HepG2 (cell line): ENCODE results near the gene ASPHD1. TPM values are rescaled to one million over a fixed set of nuclear protein-coding genes. Genes with fewer than 3 reads are reported as not detected.
A peak's percentile ranks its signal among the peaks of the same experiment; 100 is the strongest.

Experiments
- CBX2 ChIP-seq, 2 experiments: fragments of 200-600 bp in 1 of 2; sonication (generic); formaldehyde crosslinking in 1 of 2; IDR thresholded peaks; 2 replicates each; pipeline versions ENCODE4 v1.7.0 to v1.8.1; 2018 to 2022; ENCODE audit warnings: low read depth in 2 of 2, low read length in 1 of 2, mild to moderate bottlenecking in 1 of 2, missing genetic modification reagents in 1 of 2
- DMAP1 ChIP-seq: IDR thresholded peaks from 2 replicates; pipeline ENCODE4 v1.6.1; 2016
- JUND ChIP-seq: sonication (generic); formaldehyde crosslinking; IDR thresholded peaks from 2 replicates; pipeline ENCODE4 v1.8.0; 2022; ENCODE audit warnings: mild to moderate bottlenecking, missing genetic modification reagents
- KAT2B ChIP-seq: fragments of 150-350 bp; IDR thresholded peaks from 2 replicates; pipeline ENCODE4 v1.6.1; 2014; ENCODE audit warnings: low read depth, low read length, borderline replicate concordance
- LCORL ChIP-seq, 2 experiments: fragments of 450-650 bp in 1 of 2; sonication (generic) in 1 of 2; formaldehyde crosslinking in 1 of 2; IDR thresholded peaks; 2 replicates each; pipeline versions ENCODE4 v1.5.0 to v1.6.1; 2017 to 2020; ENCODE audit warnings: antibody characterized with exemption in 1 of 2, missing genetic modification reagents in 1 of 2
- MAF1 ChIP-seq: sonication (generic); formaldehyde crosslinking; IDR thresholded peaks from 2 replicates; pipeline ENCODE4 v1.5.0; 2020; ENCODE audit warnings: missing genetic modification reagents, borderline replicate concordance
- NFATC3 ChIP-seq: sonication (generic); formaldehyde crosslinking; IDR thresholded peaks from 2 replicates; pipeline ENCODE4 v1.5.1; 2020; ENCODE audit warnings: mild to moderate bottlenecking, missing genetic modification reagents
- NR2F2 ChIP-seq: IDR thresholded peaks from 2 replicates; pipeline ENCODE4 v1.6.1; 2012; ENCODE audit warnings: low read depth, inconsistent platforms, borderline replicate concordance
- REST ChIP-seq, 2 experiments: IDR thresholded peaks; 2 replicates each; pipeline ENCODE4 v1.6.1; 2011 to 2012; ENCODE audit warnings: low read length in 2 of 2, borderline replicate concordance in 1 of 2, low read depth in 1 of 2, mild to moderate bottlenecking in 1 of 2, moderate library complexity in 1 of 2
- SKIL ChIP-seq: sonication (generic); formaldehyde crosslinking; IDR thresholded peaks from 2 replicates; pipeline ENCODE4 v1.8.0; 2022; ENCODE audit warnings: missing genetic modification reagents, mild to moderate bottlenecking, moderate library complexity, borderline replicate concordance
- SMARCE1 ChIP-seq: fragments of 450-650 bp; IDR thresholded peaks from 2 replicates; pipeline ENCODE4 v1.6.1; 2017; ENCODE audit warnings: borderline replicate concordance
- SP2 ChIP-seq: sonication (generic); formaldehyde crosslinking; IDR thresholded peaks from 2 replicates; pipeline ENCODE4 v1.5.1; 2020; ENCODE audit warnings: mild to moderate bottlenecking, missing genetic modification reagents
- TBP ChIP-seq: sonication (generic); formaldehyde crosslinking; IDR thresholded peaks from 2 replicates; pipeline ENCODE4 v1.5.0; 2020; ENCODE audit warnings: missing genetic modification reagents
- ZBTB44 ChIP-seq: sonication (generic); formaldehyde crosslinking; IDR thresholded peaks from 2 replicates; pipeline ENCODE4 v1.4.0; 2020; ENCODE audit warnings: missing genetic modification reagents
- ZNF280B ChIP-seq: sonication (generic); formaldehyde crosslinking; IDR thresholded peaks from 2 replicates; pipeline ENCODE4 v1.5.0; 2020; ENCODE audit warnings: missing genetic modification reagents, mild to moderate bottlenecking, borderline replicate concordance
- ZNF562 ChIP-seq: sonication (generic); formaldehyde crosslinking; IDR thresholded peaks from 2 replicates; pipeline ENCODE4 v1.8.0; 2022; ENCODE audit warnings: missing genetic modification reagents, borderline replicate concordance
- ZNF7 ChIP-seq: IDR thresholded peaks from 2 replicates; pipeline ENCODE4 v1.6.1; 2016; ENCODE audit warnings: missing biosample characterization, missing genetic modification reagents
- ZSCAN25 ChIP-seq: sonication (generic); formaldehyde crosslinking; IDR thresholded peaks from 2 replicates; pipeline ENCODE4 v1.8.0; 2022; ENCODE audit warnings: mild to moderate bottlenecking, missing genetic modification reagents
- ZSCAN30 ChIP-seq: sonication (generic); formaldehyde crosslinking; IDR thresholded peaks from 2 replicates; pipeline ENCODE4 v1.5.0; 2020; ENCODE audit warnings: mild to moderate bottlenecking, missing genetic modification reagents
- polyA plus RNA-seq, 8 experiments: library from polyadenylated mRNA; depleted of rRNA in 3 of 8; stranded (reverse) in 7 of 8; unstranded in 1 of 8; fragments of >200 nt; fragmentation: Illumina TruSeq in 4 of 8; extraction: Trizol in 4 of 8; gene quantifications; 2 replicates each; pipeline versions ENCODE4 v1.2.1 to v1.2.3, GENCODE V29; 2011 to 2016; ENCODE audit warnings: low read depth in 4 of 8, missing spikeins in 1 of 8, mixed read lengths in 1 of 8; ENCODE audit not compliant: insufficient read depth in 1 of 8
- total RNA-seq, 5 experiments: library from RNA; depleted of rRNA; stranded (reverse); fragments of >200 nt; fragmentation: Illumina TruSeq; extraction: Trizol; gene quantifications; 2 replicates each; pipeline ENCODE4 v1.2.3, GENCODE V29; 2016; ENCODE audit warnings: low read depth in 1 of 5

ASPHD1 gene
- total and polyA plus RNA-seq, 2 of the 13 experiments (the other 11 are each of a cell fraction or from before 2014, with no cell fraction given), result 13.1 to 19.7 TPM

- TF ChIP-seq SKIL (CRISPR knock-in tag), result peak; percentile 57; the same call in 1 of the 2 replicates
- no peak for TF ChIP-seq CBX2 (IDR thresholded peaks at IDR 0.05; ENCODE audit: low read depth, low read length)
- TF ChIP-seq CBX2 (CRISPR knock-in tag; IDR thresholded peaks at IDR 0.05; ENCODE audit: low read depth), result no peak
- peak; percentile 23; the same call in 1 of the 2 replicates for TF ChIP-seq NR2F2
- TF ChIP-seq ZNF562, result no peak
- TF ChIP-seq SMARCE1, result no peak
- TF ChIP-seq NFATC3 (CRISPR knock-in tag), result peak; percentile 86; the same call in 1 of the 2 replicates
- TF ChIP-seq ZBTB44 (CRISPR knock-in tag), result peak; percentile 46; the same call in 1 of the 2 replicates
- no peak for TF ChIP-seq MAF1 (CRISPR knock-in tag)
- TF ChIP-seq ZNF280B (CRISPR knock-in tag), result no peak; the same call in 1 of the 2 replicates
- TF ChIP-seq TBP (CRISPR knock-in tag), result no peak
- TF ChIP-seq REST (IDR thresholded peaks at IDR 0.05; ENCODE audit: borderline replicate concordance in 1 of 2, low read depth in 1 of 2, low read length in 2 of 2), result peak in 1 of 2 experiments; percentile 20; a peak in 3 of 4 replicates
- TF ChIP-seq JUND (CRISPR knock-in tag), result peak; percentile 67; the same call in 1 of the 2 replicates
- TF ChIP-seq LCORL (IDR thresholded peaks at IDR 0.05), result no peak
- TF ChIP-seq LCORL (CRISPR knock-in tag; IDR thresholded peaks at IDR 0.05), result peak; percentile 35; the same call in 1 of the 2 replicates
- peak; percentile 12 for TF ChIP-seq SP2 (CRISPR knock-in tag)
- TF ChIP-seq ZSCAN30 (CRISPR knock-in tag), result no peak
- peak; percentile 53 for TF ChIP-seq ZSCAN25
- no peak for TF ChIP-seq ZNF7
- no peak for TF ChIP-seq KAT2B
- TF ChIP-seq DMAP1, result peak; percentile 75
Observed at GRCh38 chr16:29925781-29926710, 25.8 kb downstream of the ASPHD1 start, which contains the start of gene KCTD13 (continued).
